SK-N-SH (cell line): Measurements from ENCODE around the gene KCNA1. TPM values are rescaled to one million over a fixed set of nuclear protein-coding genes. Genes with fewer than 3 reads are reported as not detected.
A peak's percentile ranks its signal among the peaks of the same experiment; 100 is the strongest.

Source experiments
- CTCF ChIA-PET: fragments of 300-600, 350-600 bp; formaldehyde crosslinking; extraction: SDS; loops from one replicate; lab custom pipeline; 2021; lab: Yijun Ruan, JAX
- POLR2A ChIA-PET: fragments of 350-600 bp; sonication (Branson Sonifier 250); formaldehyde crosslinking; extraction: SDS; loops from one replicate; lab custom pipeline; 2020; ENCODE audit warnings: antibody characterized with exemption, inconsistent platforms; lab: Yijun Ruan, JAX
- DNase-seq: peaks from one replicate; pipeline ENCODE4 v3.0.0; 2012
- H2AFZ ChIP-seq: fragments of 200-600 bp; sonication (generic); 2 replicates; pipeline ENCODE4 v1.8.1; 2016; ENCODE audit warnings: antibody characterized with exemption, mild to moderate bottlenecking, low read depth
- H3F3A ChIP-seq: fragments of 200-600 bp; sonication (generic); replicated peaks from 2 replicates; pipeline ENCODE3; 2016; ENCODE audit warnings: antibody characterized with exemption, mild to moderate bottlenecking; ENCODE audit not compliant: insufficient read depth
- H3K27ac ChIP-seq, 2 experiments: fragments of 200-500 bp in 1 of 2; fragments of 200-600 bp in 1 of 2; sonication (Bioruptor generic) in 1 of 2; sonication (generic), shearing (Covaris generic) in 1 of 2; 2 replicates each; pipeline versions ENCODE4 v1.5.1 to v1.6.1; 2014 to 2016; ENCODE audit warnings: low read depth in 2 of 2, inconsistent platforms in 1 of 2, low read length in 1 of 2, mild to moderate bottlenecking in 1 of 2, mixed read lengths in 1 of 2
- H3K27me3 ChIP-seq: fragments of 200-600 bp; sonication (generic), shearing (Covaris generic); 2 replicates; pipeline ENCODE4 v1.6.1; 2016; ENCODE audit warnings: mixed run types; ENCODE audit not compliant: insufficient read depth
- H3K36me3 ChIP-seq, 2 experiments: fragments of 200-500 bp in 1 of 2; fragments of 200-600 bp in 1 of 2; sonication (Bioruptor generic) in 1 of 2; sonication (generic) in 1 of 2; replicated peaks in 1 of 2; 2 replicates each; pipeline versions ENCODE3 to v1.5.1; 2014 to 2016; ENCODE audit warnings: low read length in 1 of 2, mild to moderate bottlenecking in 1 of 2; ENCODE audit not compliant: insufficient read depth in 2 of 2, control insufficient read depth in 1 of 2
- H3K4me1 ChIP-seq, 2 experiments: fragments of 200-500 bp in 1 of 2; fragments of 200-600 bp in 1 of 2; sonication (Bioruptor generic) in 1 of 2; sonication (generic), shearing (Covaris generic) in 1 of 2; 2 replicates each; pipeline versions ENCODE4 v1.5.1 to v1.6.1; 2014 to 2016; ENCODE audit warnings: low read depth in 1 of 2, low read length in 1 of 2, mixed run types in 1 of 2; ENCODE audit not compliant: insufficient read depth in 2 of 2, control insufficient read depth in 1 of 2
- H3K4me2 ChIP-seq: fragments of 200-600 bp; sonication (generic), shearing (Covaris generic); 2 replicates; pipeline ENCODE4 v1.6.1; 2017; ENCODE audit warnings: mixed run types
- H3K4me3 ChIP-seq, 2 experiments: fragments of 200-500 bp in 1 of 2; fragments of 200-600 bp in 1 of 2; sonication (Bioruptor generic) in 1 of 2; sonication (generic), shearing (Covaris generic) in 1 of 2; 2 replicates each; pipeline versions ENCODE4 v1.5.1 to v1.8.1; 2014 to 2016; ENCODE audit warnings: low read depth in 2 of 2, inconsistent platforms in 1 of 2, low read length in 1 of 2, mild to moderate bottlenecking in 1 of 2, mixed read lengths in 1 of 2, moderate library complexity in 1 of 2
- H3K79me2 ChIP-seq: fragments of 200-600 bp; sonication (generic); 2 replicates; pipeline ENCODE4 v1.8.1; 2017; ENCODE audit warnings: mild to moderate bottlenecking; ENCODE audit not compliant: insufficient read depth
- H3K9ac ChIP-seq: fragments of 200-600 bp; sonication (generic); 2 replicates; pipeline ENCODE4 v1.6.1; 2017; ENCODE audit warnings: mixed run types
- H3K9me2 ChIP-seq: fragments of 200-600 bp; sonication (generic); 2 replicates; pipeline ENCODE4 v1.6.1; 2017; ENCODE audit warnings: mixed run types
- H3K9me3 ChIP-seq: fragments of 200-600 bp; sonication (generic); 2 replicates; pipeline ENCODE4 v1.6.1; 2017; ENCODE audit warnings: mixed run types, mild to moderate bottlenecking, moderate library complexity
- H4K20me1 ChIP-seq: fragments of 200-600 bp; sonication (generic); 2 replicates; pipeline ENCODE4 v1.6.1; 2017; ENCODE audit warnings: mild to moderate bottlenecking, mixed run types; ENCODE audit not compliant: insufficient read depth
- EP300 ChIP-seq, 2 experiments: IDR thresholded peaks; 2 replicates each; pipeline versions ENCODE4 v1.4.0 to v1.6.1; 2012; ENCODE audit warnings: borderline replicate concordance in 1 of 2, low read depth in 1 of 2, low read length in 1 of 2
- EZH2phosphoT487 ChIP-seq: fragments of 200-600 bp; sonication (generic); IDR thresholded peaks from 2 replicates; pipeline ENCODE4 v1.6.1; 2017; ENCODE audit warnings: low read depth, mixed run types, mild to moderate bottlenecking, antibody characterized with exemption, moderate library complexity, borderline replicate concordance
- FOXJ3 ChIP-seq: sonication (generic); formaldehyde crosslinking; IDR thresholded peaks from 2 replicates; pipeline ENCODE4 v1.5.1; 2020; ENCODE audit warnings: mild to moderate bottlenecking, missing genetic modification reagents
- GABPA ChIP-seq: IDR thresholded peaks from 2 replicates; pipeline ENCODE4 v1.4.0; 2012; ENCODE audit warnings: low read depth, mild to moderate bottlenecking
- JUND ChIP-seq: IDR thresholded peaks from 2 replicates; pipeline ENCODE4 v1.4.0; 2012
- POLR2AphosphoS5 ChIP-seq: IDR thresholded peaks from 2 replicates; pipeline ENCODE4 v1.6.1; 2012; ENCODE audit warnings: low read depth, low read length
- RAD21 ChIP-seq: IDR thresholded peaks from 2 replicates; pipeline ENCODE4 v1.6.1; 2012; ENCODE audit warnings: mild to moderate bottlenecking, low read length
- RFX5 ChIP-seq: IDR thresholded peaks from 2 replicates; pipeline ENCODE4 v1.6.1; 2012; ENCODE audit warnings: mild to moderate bottlenecking, improper control_type of control experiment, low read length
- RXRA ChIP-seq: IDR thresholded peaks from 2 replicates; pipeline ENCODE4 v1.4.0; 2012; ENCODE audit warnings: low read depth, mild to moderate bottlenecking, borderline replicate concordance
- SIN3A ChIP-seq: IDR thresholded peaks from 2 replicates; pipeline ENCODE4 v1.6.1; 2012; ENCODE audit warnings: low read depth, mild to moderate bottlenecking, low read length, moderate library complexity, borderline replicate concordance
- TAF1 ChIP-seq: IDR thresholded peaks from 2 replicates; pipeline ENCODE4 v1.6.1; 2012; ENCODE audit warnings: low read depth, mild to moderate bottlenecking, low read length, moderate library complexity, borderline replicate concordance
- WGBS: methylation state at CpG from one replicate; pipeline ENCODE4 v1.1.6; 2017; ENCODE audit warnings: low lambda C conversion rate; 5-methylcytosine and 5-hydroxymethylcytosine counted together
- polyA plus RNA-seq, 3 experiments: library from polyadenylated mRNA; depleted of rRNA; stranded (reverse); fragments of >200 nt; gene quantifications; 2 replicates each; pipeline ENCODE4 v1.2.3, GENCODE V29; 2012
- TF ChIP-seq, protein P1 (sequence below): IDR thresholded peaks from 2 replicates; pipeline ENCODE4; 2012
- TF ChIP-seq, protein P2 (sequence below): IDR thresholded peaks from 2 replicates; pipeline ENCODE4 v1.4.0; 2012; ENCODE audit warnings: low read depth, borderline replicate concordance
- TF ChIP-seq, protein P3 (sequence below): fragments of 150-350 bp; IDR thresholded peaks from 2 replicates; pipeline ENCODE4 v1.6.1; 2016; ENCODE audit warnings: mild to moderate bottlenecking, low read depth, low read length
- TF ChIP-seq, protein P4 (sequence below): IDR thresholded peaks from 2 replicates; pipeline ENCODE4 v1.4.0; 2012; ENCODE audit warnings: low read depth, borderline replicate concordance
- TF ChIP-seq, protein P5 (sequence below): fragments of 150-350 bp; IDR thresholded peaks from 2 replicates; pipeline ENCODE4 v1.6.1; 2017; ENCODE audit warnings: antibody characterized with exemption, low read length, low read depth, borderline replicate concordance
- TF ChIP-seq, protein P6 (sequence below): IDR thresholded peaks from 2 replicates; pipeline ENCODE4 v1.4.0; 2012; ENCODE audit warnings: low read depth

Gene KCNA1
- polyA plus RNA-seq, 1 of the 3 experiments (the other 2 are of a cell fraction), result not detected

DNA sequence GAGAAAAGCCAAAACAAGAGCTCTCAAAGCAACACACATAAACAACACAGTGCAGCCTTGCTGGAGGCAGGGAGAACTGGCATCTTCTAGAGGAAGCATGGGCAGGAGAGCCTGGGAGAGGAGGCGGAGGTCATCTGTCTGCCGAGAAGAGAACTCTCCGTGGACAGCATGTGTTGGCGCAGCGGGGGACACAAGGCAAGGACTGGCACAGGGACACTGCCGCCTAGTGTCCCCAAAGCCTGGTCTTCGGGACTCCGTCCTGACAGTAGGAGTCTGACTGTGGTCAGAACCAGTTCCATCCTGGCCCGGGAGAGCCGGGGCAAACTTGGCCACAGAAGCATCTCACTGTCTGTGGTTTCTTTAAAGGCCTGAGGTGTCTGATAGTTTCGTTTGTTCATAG lies 47.3 kb downstream of the KCNA1 start:
- Histone ChIP-seq H3K9me2 (no peaks in the 10 kb centered on the region), H3K9me3 (no peaks in the 10 kb centered on the region), H3K27me3 (peaks cover 3% of the 10 kb centered on the region; the same call in 1 of the 2 replicates), H3K4me3 (no peak overlapping the region), H3K36me3 (no peaks in the 10 kb centered on the region), H3K4me1 (peaks cover 2 to 18% of the 10 kb centered on the region in 2 experiments; a peak in 3 of 4 replicates), H4K20me1 (no peaks in the 10 kb centered on the region), H3K9ac (no peak overlapping the region), H3K27ac (peak overlapping the region; percentile 81 to 86; a peak in 3 of 4 replicates), H3K79me2 (no peaks in the 10 kb centered on the region), H3F3A (peaks cover 30% of the 10 kb centered on the region), H3K4me2 (peak overlapping the region; percentile 32; the same call in 1 of the 2 replicates), H2AFZ (0 out of 2 replicates have a peak overlapping the region, but pooled peaks have one; percentile 70)
- ChIA-PET POLR2A (no interaction called here), CTCF (interaction anchor here (1.9 kb wide), 1 partner anchor 45 kb away, joined by 3 read pairs; no protein-coding TSS in a partner anchor)
- TF ChIP-seq, protein P1, sequence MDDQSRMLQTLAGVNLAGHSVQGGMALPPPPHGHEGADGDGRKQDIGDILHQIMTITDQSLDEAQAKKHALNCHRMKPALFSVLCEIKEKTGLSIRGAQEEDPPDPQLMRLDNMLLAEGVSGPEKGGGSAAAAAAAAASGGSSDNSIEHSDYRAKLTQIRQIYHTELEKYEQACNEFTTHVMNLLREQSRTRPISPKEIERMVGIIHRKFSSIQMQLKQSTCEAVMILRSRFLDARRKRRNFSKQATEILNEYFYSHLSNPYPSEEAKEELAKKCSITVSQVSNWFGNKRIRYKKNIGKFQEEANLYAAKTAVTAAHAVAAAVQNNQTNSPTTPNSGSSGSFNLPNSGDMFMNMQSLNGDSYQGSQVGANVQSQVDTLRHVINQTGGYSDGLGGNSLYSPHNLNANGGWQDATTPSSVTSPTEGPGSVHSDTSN, result no peak
- TF ChIP-seq, protein P2, sequence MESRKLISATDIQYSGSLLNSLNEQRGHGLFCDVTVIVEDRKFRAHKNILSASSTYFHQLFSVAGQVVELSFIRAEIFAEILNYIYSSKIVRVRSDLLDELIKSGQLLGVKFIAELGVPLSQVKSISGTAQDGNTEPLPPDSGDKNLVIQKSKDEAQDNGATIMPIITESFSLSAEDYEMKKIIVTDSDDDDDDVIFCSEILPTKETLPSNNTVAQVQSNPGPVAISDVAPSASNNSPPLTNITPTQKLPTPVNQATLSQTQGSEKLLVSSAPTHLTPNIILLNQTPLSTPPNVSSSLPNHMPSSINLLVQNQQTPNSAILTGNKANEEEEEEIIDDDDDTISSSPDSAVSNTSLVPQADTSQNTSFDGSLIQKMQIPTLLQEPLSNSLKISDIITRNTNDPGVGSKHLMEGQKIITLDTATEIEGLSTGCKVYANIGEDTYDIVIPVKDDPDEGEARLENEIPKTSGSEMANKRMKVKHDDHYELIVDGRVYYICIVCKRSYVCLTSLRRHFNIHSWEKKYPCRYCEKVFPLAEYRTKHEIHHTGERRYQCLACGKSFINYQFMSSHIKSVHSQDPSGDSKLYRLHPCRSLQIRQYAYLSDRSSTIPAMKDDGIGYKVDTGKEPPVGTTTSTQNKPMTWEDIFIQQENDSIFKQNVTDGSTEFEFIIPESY, result no peak
- TF ChIP-seq RFX5 (no peak), SIN3A (no peak), JUND (no peak), GABPA (no peak), RXRA (no peak), EZH2phosphoT487 (no peak), FOXJ3 (no peak), RAD21 (no peak), POLR2AphosphoS5 (no peak), EP300 (IDR thresholded peaks at IDR 0.05; ENCODE audit: borderline replicate concordance in 1 of 2, low read depth in 1 of 2, low read length in 1 of 2) (no peak), TAF1 (no peak)
- TF ChIP-seq, protein P3, sequence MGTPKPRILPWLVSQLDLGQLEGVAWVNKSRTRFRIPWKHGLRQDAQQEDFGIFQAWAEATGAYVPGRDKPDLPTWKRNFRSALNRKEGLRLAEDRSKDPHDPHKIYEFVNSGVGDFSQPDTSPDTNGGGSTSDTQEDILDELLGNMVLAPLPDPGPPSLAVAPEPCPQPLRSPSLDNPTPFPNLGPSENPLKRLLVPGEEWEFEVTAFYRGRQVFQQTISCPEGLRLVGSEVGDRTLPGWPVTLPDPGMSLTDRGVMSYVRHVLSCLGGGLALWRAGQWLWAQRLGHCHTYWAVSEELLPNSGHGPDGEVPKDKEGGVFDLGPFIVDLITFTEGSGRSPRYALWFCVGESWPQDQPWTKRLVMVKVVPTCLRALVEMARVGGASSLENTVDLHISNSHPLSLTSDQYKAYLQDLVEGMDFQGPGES, result no peak
- TF ChIP-seq, protein P4, sequence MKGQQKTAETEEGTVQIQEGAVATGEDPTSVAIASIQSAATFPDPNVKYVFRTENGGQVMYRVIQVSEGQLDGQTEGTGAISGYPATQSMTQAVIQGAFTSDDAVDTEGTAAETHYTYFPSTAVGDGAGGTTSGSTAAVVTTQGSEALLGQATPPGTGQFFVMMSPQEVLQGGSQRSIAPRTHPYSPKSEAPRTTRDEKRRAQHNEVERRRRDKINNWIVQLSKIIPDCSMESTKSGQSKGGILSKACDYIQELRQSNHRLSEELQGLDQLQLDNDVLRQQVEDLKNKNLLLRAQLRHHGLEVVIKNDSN, result no peak
- TF ChIP-seq, protein P5, sequence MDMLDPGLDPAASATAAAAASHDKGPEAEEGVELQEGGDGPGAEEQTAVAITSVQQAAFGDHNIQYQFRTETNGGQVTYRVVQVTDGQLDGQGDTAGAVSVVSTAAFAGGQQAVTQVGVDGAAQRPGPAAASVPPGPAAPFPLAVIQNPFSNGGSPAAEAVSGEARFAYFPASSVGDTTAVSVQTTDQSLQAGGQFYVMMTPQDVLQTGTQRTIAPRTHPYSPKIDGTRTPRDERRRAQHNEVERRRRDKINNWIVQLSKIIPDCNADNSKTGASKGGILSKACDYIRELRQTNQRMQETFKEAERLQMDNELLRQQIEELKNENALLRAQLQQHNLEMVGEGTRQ, result no peak
- TF ChIP-seq, protein P6, sequence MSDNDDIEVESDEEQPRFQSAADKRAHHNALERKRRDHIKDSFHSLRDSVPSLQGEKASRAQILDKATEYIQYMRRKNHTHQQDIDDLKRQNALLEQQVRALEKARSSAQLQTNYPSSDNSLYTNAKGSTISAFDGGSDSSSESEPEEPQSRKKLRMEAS, result no peak
- no peak for DNase-seq
- 18% methylated on average over 9 of the region's 11 CpGs for WGBS
